Measurements from ENCODE around the gene GPR39. TPM values are rescaled to one million over a fixed set of nuclear protein-coding genes. Genes with fewer than 3 reads are reported as not detected.

GPR39 gene
- total RNA-seq, 1 donor from 2014 or later, result 1.0 TPM

DNA sequence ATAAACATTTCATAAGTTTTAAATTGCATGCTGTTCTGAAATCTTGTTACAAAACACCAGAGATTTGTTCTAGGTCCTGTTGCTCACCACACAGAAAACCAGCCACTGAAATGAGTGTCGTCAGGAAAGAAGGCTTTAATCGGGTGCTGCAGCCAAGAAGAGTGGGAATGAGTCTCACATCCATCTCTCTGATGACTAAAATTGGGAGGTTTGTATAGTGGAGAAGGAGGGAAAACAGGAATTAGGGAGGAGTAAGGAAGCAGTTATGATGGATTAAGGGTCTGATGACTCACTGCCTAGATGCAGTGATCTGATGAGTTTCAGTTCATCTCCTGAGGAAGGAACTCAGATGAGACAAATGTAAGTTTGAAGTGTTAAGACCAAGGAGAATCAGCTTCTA is 42.1 kb upstream of the GPR39 start:
- Mint-ChIP-seq H3K9me3 (ENCODE audit: unreplicated experiment) (peaks cover 1% of the 10 kb centered on the region), H3K27ac (ENCODE audit: unreplicated experiment) (no peak overlapping the region), H3K36me3 (ENCODE audit: unreplicated experiment) (peaks cover 10% of the 10 kb centered on the region), H3K4me3 (ENCODE audit: unreplicated experiment) (no peak overlapping the region), H3K4me1 (ENCODE audit: low read depth, unreplicated experiment) (no peaks in the 10 kb centered on the region), H3K27me3 (ENCODE audit: unreplicated experiment) (no peaks in the 10 kb centered on the region)
- DNase-seq, result no peak
- TF ChIP-seq, protein P1, sequence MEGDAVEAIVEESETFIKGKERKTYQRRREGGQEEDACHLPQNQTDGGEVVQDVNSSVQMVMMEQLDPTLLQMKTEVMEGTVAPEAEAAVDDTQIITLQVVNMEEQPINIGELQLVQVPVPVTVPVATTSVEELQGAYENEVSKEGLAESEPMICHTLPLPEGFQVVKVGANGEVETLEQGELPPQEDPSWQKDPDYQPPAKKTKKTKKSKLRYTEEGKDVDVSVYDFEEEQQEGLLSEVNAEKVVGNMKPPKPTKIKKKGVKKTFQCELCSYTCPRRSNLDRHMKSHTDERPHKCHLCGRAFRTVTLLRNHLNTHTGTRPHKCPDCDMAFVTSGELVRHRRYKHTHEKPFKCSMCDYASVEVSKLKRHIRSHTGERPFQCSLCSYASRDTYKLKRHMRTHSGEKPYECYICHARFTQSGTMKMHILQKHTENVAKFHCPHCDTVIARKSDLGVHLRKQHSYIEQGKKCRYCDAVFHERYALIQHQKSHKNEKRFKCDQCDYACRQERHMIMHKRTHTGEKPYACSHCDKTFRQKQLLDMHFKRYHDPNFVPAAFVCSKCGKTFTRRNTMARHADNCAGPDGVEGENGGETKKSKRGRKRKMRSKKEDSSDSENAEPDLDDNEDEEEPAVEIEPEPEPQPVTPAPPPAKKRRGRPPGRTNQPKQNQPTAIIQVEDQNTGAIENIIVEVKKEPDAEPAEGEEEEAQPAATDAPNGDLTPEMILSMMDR (IDR thresholded peaks at IDR 0.05; ENCODE audit: partially characterized antibody, unreplicated experiment), result no peak

DNA sequence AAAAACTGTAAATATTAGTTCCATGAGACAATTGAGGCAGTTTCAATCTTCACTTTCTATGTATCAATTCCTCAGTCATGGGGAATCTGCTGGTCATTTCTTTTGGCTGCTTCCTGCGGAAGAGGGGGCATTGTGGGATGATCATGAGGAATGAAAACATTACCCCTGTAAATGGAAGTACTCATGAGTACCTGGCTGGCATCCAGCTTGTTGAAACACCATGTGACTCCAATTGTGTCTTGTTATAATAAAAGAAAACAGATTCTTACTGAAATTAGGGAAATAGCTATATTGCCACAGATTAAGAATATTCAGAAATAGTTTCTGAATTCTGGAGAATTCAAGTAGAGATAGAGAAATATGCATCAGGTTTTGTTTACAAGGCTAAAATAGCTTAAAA is 41.6 kb upstream of the GPR39 start:
- DNase-seq, result no peak
- Mint-ChIP-seq H3K9me3 (ENCODE audit: unreplicated experiment) (peaks cover 1% of the 10 kb centered on the region), H3K4me1 (ENCODE audit: low read depth, unreplicated experiment) (peaks cover 3% of the 10 kb centered on the region), H3K27me3 (ENCODE audit: unreplicated experiment) (no peaks in the 10 kb centered on the region), H3K27ac (ENCODE audit: unreplicated experiment) (no peak overlapping the region), H3K36me3 (ENCODE audit: unreplicated experiment) (peaks cover 10% of the 10 kb centered on the region), H3K4me3 (ENCODE audit: unreplicated experiment) (no peak overlapping the region)
- TF ChIP-seq, protein P1 (IDR thresholded peaks at IDR 0.05; ENCODE audit: partially characterized antibody, unreplicated experiment), result no peak

DNA sequence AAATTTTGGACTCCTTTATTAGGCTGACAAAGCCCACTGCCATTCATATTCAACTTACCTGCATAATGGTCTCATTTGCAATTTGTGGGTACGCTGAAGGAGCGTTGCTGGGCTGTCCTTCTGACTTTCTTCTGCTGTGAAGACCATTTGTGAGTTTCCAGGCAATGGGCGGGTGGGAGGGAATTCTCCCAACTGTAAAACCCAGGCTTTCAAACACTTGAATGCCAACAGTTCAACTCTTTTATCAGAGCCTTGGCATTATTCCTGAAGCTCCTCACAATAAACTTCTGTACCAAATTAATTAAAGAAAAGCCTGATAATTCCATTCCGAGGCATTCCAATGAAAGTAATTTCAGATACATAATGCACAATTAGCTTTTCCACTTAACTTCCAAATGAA is 35.2 kb upstream of the GPR39 start:
- peaks cover 8% of the 10 kb centered on the region for H3K9me3 Mint-ChIP-seq (ENCODE audit: unreplicated experiment)
- no peak overlapping the region for H3K4me3 Mint-ChIP-seq (ENCODE audit: unreplicated experiment)
- TF ChIP-seq, protein P1 (IDR thresholded peaks at IDR 0.05; ENCODE audit: partially characterized antibody, unreplicated experiment), result no peak
- no peaks in the 10 kb centered on the region for H3K36me3 Mint-ChIP-seq (ENCODE audit: unreplicated experiment)
- H3K27ac Mint-ChIP-seq (ENCODE audit: unreplicated experiment), result no peak overlapping the region
- peaks cover 20% of the 10 kb centered on the region for H3K4me1 Mint-ChIP-seq (ENCODE audit: low read depth, unreplicated experiment)
- no peak for DNase-seq
- peaks cover 4% of the 10 kb centered on the region for H3K27me3 Mint-ChIP-seq (ENCODE audit: unreplicated experiment)

DNA sequence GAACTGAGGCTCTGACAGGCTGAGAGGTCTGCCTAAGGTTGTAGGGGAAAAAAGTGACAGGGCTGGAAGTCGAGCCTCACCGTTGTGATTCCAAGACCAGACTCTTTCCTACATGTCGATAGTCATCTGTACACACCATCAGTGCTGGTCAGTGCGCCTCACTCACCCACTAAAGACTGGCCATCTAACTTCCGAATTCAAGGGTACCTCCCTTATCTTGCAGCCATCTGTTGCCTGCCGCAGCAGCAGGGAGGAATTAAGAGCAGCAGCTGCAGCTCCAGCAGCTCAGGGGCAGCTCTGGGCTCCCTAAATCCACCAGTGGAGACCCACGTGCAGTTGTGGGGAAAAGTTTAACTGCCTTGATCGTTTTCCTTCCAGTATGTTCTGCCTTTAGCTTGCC is 32.6 kb upstream of the GPR39 start:
- Mint-ChIP-seq H3K36me3 (ENCODE audit: unreplicated experiment) (no peaks in the 10 kb centered on the region), H3K4me1 (ENCODE audit: low read depth, unreplicated experiment) (peaks cover 24% of the 10 kb centered on the region), H3K4me3 (ENCODE audit: unreplicated experiment) (no peak overlapping the region), H3K27me3 (ENCODE audit: unreplicated experiment) (peaks cover 6% of the 10 kb centered on the region), H3K9me3 (ENCODE audit: unreplicated experiment) (peaks cover 8% of the 10 kb centered on the region), H3K27ac (ENCODE audit: unreplicated experiment) (no peak overlapping the region)
- peak; percentile 34 for DNase-seq
- TF ChIP-seq, protein P1 (IDR thresholded peaks at IDR 0.05; ENCODE audit: partially characterized antibody, unreplicated experiment), result no peak

DNA sequence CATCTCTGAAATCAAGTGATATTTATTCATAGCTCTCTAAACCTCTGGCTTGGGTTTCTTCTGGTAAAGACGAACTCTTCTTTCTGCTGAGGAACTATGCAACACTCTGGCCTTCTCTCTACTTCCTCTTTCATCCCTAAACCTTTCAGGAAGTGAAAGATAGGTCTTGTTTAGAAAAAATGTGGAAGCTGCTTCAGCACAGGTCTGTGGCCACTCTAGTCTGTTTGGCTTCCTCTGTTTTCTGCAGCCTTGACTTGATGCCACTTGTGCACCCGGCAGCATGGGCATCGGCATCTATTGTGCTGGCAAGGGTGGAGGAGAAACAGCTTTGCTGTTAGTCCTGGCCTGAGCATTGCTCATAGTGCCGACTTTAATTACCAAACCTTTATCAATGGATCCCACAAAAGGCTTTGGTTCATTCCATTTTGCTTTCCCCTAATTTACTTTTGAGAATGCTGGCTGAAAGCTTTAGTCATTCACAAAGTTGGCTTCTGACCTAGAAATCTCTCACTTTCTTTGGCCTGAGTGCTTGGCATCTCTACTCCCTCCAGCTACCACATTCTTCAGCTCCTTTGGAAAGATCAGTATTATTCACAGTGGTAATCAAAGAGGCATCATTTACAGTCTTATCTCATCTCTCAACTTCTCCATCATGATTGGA is 32.0 kb upstream of the GPR39 start:
- Mint-ChIP-seq H3K27me3 (ENCODE audit: unreplicated experiment) (peaks cover 6% of the 10 kb centered on the region), H3K4me3 (ENCODE audit: unreplicated experiment) (no peak overlapping the region), H3K27ac (ENCODE audit: unreplicated experiment) (no peak overlapping the region), H3K4me1 (ENCODE audit: low read depth, unreplicated experiment) (peaks cover 24% of the 10 kb centered on the region), H3K9me3 (ENCODE audit: unreplicated experiment) (peaks cover 8% of the 10 kb centered on the region), H3K36me3 (ENCODE audit: unreplicated experiment) (no peaks in the 10 kb centered on the region)
- TF ChIP-seq, protein P1 (IDR thresholded peaks at IDR 0.05; ENCODE audit: partially characterized antibody, unreplicated experiment), result no peak
- DNase-seq, result no peak
